GM21447 (cell line): ENCODE data around the gene KRTAP10-2.
"Not testable (repeated sequence)": the region's sequence is repeated elsewhere in the genome, so short reads cannot be mapped to it uniquely, and the experiment has no call there.

Source experiments
- ATAC-seq: cut with Tn5 transposase; IDR thresholded peaks from one replicate; pipeline ENCODE4 v1.9.1; 2021; ENCODE audit not compliant: unreplicated experiment

Gene KRTAP10-2, protein sequence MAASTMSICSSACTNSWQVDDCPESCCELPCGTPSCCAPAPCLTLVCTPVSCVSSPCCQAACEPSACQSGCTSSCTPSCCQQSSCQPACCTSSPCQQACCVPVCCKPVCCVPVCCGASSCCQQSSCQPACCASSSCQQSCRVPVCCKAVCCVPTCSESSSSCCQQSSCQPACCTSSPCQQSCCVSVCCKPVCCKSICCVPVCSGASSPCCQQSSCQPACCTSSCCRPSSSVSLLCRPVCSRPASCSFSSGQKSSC

DNA sequence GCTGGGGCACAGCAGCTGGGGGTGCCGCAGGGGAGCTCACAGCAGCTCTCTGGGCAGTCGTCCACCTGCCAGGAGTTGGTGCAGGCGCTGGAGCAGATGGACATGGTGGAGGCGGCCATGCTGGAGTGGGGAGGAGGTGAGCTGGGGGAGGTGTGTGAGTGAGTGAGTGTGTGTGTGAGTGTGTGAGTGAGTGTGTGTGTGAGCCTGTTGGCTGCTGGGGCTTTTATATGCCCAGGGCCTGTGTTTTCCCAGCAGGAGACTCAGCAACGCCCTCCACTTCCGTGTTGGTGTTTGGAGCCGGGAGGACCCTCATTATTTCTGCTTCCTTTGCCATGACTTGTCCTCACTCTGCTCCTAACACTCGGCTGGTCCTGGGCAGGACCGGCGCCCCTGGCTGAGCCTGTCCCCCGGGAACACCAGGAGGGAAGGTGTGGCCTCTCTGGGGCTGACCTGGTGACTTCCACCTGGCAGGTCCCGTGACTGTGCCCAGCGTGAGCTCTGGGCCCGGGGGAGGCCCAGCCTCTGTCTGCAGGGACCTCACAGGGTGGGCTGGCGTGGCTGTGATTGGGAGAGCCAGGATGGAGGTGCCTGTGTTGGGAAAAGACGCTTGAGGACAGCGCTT, at the start of gene KRTAP10-2:
Gene KRTAP10-2, minus strand, starts transcription at position 166 of the 622 bp plus-strand sequence. Its CDS starts 47 bp downstream, at position 119.
- ATAC-seq: no peak

DNA sequence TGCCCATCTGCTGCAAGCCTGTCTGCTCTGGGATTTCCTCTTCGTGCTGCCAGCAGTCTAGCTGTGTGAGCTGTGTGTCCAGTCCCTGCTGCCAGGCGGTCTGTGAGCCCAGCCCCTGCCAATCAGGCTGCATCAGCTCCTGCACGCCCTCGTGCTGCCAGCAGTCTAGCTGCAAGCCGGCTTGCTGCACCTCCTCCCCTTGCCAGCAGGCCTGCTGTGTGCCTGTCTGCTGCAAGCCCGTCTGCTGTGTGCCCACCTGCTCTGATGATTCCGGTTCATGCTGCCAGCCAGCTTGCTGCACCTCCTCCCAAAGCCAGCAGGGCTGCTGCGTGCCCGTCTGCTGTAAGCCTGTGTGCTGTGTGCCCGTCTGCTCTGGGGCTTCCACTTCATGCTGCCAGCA, 49.8 kb upstream of the KRTAP10-2 start:
- ATAC-seq: not testable (repeated sequence)

DNA sequence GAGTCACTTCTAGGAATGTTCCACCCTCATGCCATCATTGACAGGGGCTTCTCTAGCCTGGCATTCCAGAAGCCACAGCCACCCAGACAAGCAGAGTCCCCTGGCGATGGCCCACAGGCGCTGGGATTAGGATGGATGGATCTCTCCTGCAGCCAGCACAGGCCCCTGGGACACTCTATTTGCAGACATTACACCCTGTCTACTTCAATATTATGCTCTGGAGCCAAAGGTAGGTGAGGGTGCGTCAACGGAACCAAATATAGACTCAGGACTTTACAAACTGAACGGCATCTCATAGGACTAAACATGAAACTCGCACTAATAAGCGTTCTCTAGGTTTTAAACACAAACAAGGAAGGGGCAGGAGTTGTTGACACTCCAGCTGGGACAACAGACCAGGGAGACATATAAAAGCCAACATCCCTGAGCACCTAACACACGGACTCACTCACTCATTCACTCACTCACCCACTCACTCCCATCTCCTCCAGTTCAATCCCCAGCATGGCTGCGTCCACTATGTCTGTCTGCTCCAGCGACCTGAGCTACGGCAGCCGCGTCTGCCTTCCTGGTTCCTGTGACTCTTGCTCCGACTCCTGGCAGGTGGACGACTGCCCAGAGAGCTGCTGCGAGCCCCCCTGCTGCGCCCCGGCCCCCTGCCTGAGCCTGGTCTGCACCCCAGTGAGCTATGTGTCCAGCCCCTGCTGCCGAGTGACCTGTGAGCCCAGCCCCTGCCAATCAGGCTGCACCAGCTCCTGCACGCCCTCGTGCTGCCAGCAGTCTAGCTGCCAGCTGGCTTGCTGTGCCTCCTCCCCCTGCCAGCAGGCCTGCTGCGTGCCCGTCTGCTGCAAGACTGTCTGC, 49.0 kb upstream of the KRTAP10-2 start, which contains the start of gene KRTAP10-7:
Gene KRTAP10-7, plus strand, starts transcription at position 480 of the 861 bp plus-strand sequence. Its CDS starts 25 bp downstream, at position 505.
- ATAC-seq: not testable (repeated sequence)

DNA sequence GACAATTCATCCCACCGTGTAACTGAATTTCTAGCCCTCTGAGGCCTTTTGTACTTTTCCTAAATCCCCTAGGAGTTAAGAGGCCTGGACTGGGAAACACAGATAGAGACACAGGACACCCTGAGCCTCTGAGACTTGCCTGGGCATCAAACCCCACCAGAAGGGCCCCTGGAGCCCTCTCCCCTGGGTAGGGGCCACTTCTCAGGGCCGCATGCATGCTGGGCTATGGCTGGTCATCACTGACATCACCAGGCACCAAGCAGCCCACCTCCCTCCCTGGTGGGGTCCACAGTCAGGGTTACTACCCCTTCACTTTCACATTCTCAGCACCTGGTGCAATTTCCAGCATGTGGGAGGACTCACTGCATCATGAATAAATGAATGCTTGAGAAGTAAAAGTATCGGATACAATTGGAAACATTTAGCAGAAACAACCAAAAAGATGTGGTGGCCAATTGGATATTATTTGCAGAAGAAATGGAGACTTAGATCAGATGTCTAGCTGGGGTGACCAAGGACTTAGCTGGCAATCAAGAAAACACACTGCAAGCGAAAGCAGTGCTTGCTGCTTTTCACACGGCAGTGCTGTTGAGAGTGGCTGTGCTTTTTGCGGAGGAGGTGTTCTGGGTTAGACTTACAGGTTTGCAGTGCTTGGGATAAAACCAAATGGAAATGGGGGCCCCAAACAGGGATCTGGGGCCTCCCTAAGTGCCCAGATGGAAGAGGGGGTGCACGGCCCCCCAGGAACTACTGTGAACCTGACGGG, 48.1 kb upstream of the KRTAP10-2 start:
- ATAC-seq: no peak

DNA sequence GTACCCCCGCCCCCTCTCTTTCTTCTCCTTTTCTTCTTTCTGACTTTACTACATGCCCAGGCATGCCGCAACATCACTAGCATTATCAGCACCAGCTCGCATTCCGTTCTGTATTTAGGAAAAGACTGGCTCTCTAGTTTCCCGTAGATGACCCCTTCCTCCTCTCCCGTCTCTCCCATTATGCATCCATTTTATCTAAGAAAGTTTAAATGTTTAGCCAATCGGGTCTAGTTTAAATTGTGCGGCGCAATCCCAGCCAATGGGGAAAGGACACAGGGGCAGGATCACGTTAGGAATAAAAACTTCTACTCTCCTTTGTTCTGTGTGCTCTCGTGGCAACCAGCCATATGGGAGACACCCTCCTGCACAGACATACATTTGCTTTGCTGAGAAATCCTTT, 46.8 kb upstream of the KRTAP10-2 start:
- ATAC-seq: no peak

DNA sequence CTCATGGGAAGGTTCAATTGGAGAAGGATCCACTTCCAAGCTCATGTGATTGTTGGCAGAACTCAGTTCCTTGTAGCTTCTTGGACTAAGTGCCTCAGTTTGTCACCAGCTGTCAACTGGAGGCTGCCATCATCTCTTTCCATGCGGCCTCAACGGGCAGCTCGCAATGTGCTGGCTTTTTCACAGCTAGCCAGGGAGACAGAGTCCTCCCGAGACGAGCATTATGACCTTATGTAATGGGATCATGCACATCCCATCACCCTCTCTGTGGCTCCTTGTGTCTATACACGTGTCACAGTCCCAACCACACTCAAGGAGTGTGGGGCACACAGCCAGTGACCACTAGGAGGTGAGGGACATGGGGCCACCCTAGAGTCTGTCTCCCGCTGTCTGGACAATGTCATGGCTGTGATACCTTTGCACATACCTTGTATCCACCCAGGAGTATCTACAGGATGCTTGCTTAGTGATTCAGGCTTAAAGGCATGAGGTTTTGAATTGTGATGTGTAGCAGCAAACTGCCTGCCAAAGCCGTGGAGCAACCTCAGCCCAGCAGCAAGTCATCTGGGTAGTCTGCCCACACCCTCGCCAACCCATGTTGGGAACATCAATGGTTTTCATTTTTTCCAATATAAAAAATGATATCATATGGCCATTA, 44.9 kb upstream of the KRTAP10-2 start:
- ATAC-seq: no peak

DNA sequence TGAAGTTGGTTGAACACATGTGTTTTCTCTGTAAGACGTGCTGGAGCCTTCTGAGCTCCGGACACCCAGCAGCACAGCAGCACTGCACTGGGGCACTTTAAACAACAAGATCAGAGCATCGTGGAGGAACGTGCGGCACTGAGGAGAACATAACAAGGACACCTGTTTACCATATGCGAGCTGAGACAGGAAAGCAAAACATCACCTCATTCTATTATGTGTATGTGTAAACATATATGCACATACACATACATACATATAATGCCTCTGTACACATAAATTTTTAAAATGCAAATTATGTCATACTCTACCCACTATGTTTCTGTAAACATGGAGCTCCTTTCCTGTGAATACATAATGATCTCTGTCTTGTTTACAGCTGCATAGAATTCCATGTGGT, 44.2 kb upstream of the KRTAP10-2 start:
- no peak for ATAC-seq

DNA sequence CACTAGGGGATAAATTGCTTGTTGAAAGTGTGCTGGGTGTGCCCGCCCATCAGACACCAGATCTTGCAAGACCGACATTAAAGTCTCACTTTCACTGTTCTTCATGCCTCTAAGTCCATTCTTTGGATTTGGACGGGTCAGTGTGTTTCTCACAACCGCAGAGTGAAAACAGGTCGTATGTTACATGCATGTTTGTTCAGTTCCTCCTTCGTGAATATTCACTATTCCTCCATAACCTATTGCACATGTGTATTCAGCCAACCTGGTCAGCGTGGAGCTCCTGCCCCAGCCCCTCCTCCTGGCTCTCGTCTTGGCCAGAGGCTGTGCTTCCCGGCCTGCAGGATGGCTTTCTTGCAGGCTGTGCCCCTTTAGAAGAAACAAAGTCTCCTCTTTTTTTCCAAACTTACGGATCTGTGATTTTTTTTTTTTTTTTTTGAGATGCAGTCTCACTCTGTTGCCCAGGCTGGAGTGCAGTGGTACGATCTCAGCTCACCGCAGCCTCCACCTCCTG, 43.2 kb upstream of the KRTAP10-2 start:
- ATAC-seq: no peak

DNA sequence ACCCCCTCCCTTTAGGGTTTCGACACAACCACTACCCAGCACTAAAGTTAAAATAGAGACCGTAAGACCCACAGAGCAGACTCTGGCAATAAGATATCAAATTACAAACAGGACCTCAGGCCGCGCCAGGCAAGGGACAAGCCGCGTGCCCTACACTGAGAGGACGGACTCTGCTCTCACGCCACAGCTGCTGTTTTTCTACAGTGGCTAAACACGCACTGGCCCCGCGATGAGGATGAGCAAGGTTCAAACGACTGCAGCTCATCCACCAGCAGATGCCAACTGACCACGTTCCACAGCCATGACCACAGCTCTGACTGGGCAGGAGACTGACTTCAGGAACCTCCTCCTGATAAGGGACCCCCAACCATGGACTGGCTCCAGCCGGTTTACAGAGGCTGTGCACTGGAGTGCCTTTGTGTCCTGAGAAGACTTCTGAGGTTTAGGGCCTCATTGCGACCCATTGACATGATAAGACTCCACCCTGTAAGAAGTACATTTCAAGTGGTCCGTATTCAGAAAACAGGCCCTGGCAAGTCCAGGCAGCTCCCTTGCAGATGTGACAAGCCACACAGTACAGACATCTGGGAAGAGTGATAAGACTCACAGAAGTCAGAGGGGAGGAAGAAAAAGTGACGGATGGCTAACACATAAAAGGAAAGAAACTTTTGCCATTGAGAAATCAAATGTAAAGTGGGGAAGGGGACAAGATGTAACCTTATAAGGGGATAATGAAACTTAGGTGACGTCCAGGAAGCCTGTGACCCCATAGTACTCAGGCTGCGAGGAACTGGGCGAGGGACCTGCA, 42.5 kb upstream of the KRTAP10-2 start:
- ATAC-seq: no peak

DNA sequence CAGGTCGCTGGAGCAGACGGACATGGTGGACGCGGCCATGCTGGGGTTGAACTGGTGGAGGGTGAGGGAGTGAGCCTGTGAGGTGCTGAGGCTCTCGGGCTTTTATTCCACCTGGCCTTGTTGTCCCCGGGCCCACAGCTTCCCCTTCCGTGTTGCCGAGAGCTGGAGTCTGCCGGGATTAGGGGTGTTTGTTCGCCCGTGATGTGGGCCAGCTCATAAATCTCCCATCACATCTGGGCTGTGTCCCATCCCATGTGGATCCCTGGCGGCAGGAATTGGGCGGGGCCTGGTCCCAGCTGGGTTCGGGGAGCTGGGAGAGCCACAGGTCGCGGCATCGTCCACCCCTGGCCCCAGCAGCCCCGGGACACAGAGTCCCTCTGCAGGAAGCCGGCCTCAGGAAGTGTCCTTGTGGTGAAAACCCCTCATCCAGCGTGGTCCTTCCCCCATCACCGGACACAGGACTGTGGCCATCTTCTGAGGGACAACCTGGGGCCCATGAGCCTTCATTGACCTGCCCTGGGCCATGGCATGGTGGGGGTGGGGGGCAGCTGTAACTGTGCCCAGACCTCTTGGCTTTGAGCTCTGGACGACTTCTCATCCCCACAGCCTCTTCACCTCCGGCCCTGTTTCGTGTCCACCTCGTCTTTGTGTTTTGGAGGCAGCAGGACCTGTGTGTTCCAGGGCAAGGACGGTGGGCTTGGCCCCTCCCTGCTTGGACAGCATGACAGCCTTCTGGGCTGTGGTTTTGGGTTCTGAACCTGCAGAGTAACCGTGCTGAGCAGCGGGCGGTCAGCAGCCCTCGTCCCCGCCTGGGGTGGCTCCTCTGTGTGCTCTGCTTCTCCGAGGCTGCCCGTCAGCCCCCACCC, 41.4 kb upstream of the KRTAP10-2 start, which contains the start of gene KRTAP10-6:
Gene KRTAP10-6, minus strand, starts transcription at position 60 of the 866 bp plus-strand sequence. Its CDS starts 21 bp downstream, at position 39.
- ATAC-seq: no peak

DNA sequence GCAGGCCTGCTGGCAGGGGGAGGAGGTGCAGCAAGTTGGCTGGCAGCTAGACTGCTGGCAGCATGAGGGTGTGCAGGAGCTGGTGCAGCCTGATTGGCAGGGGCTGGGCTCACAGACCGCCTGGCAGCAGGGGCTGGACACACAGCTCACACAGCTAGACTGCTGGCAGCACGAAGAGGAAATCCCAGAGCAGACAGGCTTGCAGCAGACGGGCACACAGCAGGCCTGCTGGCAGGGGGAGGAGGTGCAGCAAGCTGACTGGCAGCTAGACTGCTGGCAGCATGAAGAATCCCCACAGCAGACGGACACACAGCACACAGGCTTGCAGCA, 40.5 kb upstream of the KRTAP10-2 start:
- not testable (repeated sequence) for ATAC-seq

DNA sequence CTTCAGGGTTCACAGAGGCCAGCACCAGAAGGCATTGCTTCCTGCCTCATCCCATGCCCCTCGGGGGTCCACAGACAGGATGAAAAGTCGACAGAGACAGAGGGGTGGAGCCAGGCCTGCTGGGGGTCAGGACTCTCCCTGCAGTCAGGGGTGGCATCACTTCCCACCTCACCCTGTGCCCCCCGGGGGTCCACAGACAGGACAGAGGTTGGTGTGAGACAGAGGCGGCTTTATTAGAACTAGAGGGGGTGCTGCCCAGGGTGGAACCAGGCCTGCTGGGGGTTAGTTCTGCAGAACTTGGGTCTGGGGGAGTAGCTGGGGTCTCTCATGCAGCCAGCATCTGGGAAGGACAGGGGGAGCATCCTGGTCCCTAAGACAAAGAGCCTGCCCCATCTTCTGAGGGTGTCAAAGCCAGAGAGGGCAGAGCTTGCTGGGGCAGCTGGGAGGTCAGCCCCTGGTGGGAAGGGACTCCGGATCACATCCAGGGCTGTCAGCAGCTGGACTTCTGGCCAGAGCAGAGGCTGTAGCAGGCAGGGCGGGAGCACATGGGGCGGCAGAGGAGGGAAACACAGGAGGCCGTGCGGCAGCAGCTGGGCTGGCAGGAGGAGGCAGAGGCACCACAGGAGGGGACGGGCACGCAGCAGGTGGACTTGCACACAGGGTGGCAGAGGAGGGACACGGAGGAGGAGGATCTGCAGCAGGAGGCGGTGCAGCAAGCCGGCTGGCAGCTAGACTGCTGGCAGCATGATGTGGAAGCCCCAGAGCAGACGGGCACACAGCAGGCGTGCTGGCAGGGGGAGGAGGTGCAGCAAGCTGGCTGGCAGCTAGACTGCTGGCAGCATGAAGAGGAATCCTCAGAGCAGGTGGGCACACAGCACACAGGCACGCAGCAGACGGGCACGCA, 39.8 kb upstream of the KRTAP10-2 start:
- ATAC-seq: not testable (repeated sequence)

DNA sequence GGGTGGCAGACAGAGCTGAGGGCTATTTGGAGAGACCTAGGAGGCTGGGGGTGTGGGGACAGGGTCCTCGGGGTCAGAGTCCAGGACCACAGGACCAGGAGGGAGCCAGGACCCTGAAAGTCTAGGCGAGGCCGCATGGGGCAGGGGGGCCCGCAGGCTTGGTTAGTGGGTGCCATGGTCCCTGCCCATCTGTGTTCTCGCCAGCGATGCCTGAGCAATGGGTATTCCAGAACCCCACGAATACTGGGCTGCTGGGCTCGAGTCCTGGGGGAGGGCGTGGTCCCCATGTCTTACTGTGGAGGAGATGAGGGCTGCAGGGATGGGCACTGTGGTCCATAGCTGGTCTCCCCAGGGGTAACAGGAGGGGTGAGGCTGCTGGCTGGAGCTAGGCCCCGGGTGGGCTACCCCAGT, 39.0 kb upstream of the KRTAP10-2 start:
- no peak for ATAC-seq

DNA sequence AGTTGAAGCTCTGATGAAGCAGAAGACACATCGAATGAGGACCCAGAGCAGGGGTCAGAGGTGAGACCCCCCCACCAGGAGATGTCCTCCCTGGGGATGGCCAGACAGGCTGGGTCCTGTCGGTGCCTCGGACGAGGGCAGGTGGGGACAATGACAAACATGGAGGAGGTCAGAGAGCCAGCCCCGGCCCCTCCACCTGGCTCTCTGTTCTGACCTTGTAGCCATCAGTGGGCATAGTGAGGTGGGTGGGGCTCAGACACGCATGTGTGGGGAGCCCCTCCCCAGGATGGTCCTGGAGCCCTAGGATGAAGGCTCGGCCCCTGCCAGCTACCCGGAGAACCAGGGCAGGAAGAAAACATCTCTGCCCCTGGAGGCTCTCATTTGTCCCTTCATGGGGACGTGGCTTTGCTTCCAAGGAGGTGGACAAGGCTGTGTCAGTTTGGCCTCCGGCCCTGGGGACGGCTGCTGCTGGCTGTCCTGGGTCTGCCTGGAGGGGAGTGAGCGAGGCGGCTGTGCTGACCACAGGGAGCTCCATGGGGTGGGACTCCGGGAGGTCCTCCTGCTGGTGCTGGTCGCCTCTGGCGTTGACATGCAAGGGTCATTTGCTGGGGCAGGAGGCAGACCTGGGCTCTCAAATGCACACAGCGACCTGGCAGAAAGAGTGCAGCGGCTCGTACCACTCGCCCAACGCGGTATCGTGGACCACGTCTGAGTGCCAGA, 38.4 kb upstream of the KRTAP10-2 start:
- no peak for ATAC-seq

DNA sequence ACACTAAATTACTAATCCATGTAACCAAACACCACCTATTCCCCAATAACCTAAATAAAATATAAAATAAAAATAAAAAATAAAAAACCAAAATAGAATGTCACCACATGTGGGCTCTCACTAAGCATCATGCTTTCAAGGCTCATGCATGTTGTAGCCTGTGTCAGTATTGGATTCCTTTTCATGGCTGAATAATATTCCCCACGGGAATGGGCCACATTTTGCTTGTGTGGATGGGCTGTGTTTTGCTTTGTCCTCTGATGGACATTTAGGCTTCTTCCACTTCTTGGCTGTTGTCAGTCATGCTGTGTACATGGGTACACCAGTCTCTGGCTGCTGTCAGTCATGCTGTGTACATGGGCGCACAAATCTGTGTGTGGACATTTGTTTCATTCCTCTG, 37.8 kb upstream of the KRTAP10-2 start:
- ATAC-seq: no peak

DNA sequence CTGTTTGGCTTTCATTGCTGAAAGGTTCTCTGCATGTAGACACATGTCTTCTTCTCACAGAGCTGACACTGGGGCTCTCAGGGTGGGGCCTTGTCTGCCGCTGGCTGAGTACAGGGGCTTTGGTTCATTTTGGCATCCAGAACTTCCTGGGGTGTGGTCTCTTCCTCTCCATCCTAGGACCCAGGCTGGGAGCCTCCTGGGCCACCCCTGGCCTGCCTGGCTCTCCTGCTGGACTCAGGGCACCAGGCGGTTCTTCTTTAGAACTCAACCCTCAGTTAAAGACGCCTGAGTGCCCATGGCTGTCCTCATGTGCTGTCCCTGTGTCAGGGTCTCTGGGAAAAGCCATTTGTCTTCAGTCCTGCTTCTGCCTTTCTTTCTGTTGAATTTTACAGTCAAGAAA, 34.6 kb upstream of the KRTAP10-2 start:
- ATAC-seq: no peak

DNA sequence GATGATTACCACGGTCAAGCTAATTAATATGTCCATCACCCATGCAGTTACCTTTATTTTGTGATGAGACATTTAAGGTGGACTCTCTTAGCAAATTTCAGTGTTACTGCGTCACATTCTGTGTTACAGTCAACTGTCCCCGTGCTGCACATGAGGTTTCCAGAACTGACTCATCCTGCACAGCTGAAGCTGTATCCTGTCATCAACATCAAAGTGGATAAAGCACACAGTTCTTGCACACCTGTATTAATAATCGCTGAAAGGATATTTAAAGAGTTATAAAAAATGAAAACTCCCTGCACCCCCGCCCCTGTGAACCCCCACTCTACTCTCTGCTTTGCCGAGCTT, 32.5 kb upstream of the KRTAP10-2 start:
- no peak for ATAC-seq
